ENCODE measurements around the gene CDK17.

DNA sequence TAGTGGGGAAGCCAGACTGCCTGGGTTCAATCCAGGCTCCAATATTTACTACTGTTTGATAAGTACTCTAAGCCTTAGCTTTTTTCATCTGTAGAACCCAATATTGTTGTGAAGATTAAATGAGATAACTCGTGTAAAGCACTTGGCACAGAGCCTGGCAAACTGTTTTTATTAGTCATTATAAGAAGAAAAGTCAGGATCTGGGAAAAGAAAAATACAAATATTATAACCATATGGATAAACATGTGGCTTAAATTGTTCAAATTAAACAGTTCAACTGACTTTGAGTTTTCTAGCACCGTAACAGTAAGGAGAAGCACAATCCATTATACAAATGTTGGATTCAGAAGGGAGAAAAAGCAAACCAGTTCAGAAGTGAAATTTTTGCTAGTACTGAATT, 22.0 kb upstream of the CDK17 start:
- no peak for TF ChIP-seq YY1 (IDR thresholded peaks at IDR 0.05; ENCODE audit: low read depth)
- TF ChIP-seq, protein P1, sequence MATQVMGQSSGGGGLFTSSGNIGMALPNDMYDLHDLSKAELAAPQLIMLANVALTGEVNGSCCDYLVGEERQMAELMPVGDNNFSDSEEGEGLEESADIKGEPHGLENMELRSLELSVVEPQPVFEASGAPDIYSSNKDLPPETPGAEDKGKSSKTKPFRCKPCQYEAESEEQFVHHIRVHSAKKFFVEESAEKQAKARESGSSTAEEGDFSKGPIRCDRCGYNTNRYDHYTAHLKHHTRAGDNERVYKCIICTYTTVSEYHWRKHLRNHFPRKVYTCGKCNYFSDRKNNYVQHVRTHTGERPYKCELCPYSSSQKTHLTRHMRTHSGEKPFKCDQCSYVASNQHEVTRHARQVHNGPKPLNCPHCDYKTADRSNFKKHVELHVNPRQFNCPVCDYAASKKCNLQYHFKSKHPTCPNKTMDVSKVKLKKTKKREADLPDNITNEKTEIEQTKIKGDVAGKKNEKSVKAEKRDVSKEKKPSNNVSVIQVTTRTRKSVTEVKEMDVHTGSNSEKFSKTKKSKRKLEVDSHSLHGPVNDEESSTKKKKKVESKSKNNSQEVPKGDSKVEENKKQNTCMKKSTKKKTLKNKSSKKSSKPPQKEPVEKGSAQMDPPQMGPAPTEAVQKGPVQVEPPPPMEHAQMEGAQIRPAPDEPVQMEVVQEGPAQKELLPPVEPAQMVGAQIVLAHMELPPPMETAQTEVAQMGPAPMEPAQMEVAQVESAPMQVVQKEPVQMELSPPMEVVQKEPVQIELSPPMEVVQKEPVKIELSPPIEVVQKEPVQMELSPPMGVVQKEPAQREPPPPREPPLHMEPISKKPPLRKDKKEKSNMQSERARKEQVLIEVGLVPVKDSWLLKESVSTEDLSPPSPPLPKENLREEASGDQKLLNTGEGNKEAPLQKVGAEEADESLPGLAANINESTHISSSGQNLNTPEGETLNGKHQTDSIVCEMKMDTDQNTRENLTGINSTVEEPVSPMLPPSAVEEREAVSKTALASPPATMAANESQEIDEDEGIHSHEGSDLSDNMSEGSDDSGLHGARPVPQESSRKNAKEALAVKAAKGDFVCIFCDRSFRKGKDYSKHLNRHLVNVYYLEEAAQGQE (IDR thresholded peaks at IDR 0.05; ENCODE audit: low read depth): no peak
- TF ChIP-seq, protein P2, sequence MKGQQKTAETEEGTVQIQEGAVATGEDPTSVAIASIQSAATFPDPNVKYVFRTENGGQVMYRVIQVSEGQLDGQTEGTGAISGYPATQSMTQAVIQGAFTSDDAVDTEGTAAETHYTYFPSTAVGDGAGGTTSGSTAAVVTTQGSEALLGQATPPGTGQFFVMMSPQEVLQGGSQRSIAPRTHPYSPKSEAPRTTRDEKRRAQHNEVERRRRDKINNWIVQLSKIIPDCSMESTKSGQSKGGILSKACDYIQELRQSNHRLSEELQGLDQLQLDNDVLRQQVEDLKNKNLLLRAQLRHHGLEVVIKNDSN (IDR thresholded peaks at IDR 0.05): no peak
- TF ChIP-seq EGR1 (IDR thresholded peaks at IDR 0.05): no peak
- TF ChIP-seq, protein P3, sequence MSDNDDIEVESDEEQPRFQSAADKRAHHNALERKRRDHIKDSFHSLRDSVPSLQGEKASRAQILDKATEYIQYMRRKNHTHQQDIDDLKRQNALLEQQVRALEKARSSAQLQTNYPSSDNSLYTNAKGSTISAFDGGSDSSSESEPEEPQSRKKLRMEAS (IDR thresholded peaks at IDR 0.05): no peak
- no peak for TF ChIP-seq CEBPB (IDR thresholded peaks at IDR 0.05)
- no peak for TF ChIP-seq NFIC (IDR thresholded peaks at IDR 0.05)
- no peak for TF ChIP-seq FOXM1 (IDR thresholded peaks at IDR 0.05; ENCODE audit: borderline replicate concordance, low read depth)
- TF ChIP-seq TAF1 (IDR thresholded peaks at IDR 0.05; ENCODE audit: low read depth): no peak
- TF ChIP-seq RAD21 (IDR thresholded peaks at IDR 0.05; ENCODE audit: low read depth): no peak
- TF ChIP-seq EP300 (IDR thresholded peaks at IDR 0.05; ENCODE audit: borderline replicate concordance): no peak
- TF ChIP-seq CREB1 (IDR thresholded peaks at IDR 0.05; ENCODE audit: low read depth): no peak
- TF ChIP-seq TCF12 (IDR thresholded peaks at IDR 0.05; ENCODE audit: low read depth): no peak
